ENCODE measurements around the gene SND1. TPM values are rescaled to one million over a fixed set of nuclear protein-coding genes. Genes with fewer than 3 reads are reported as not detected.
A peak's percentile ranks its signal among the peaks of the same experiment; 100 is the strongest.

The SND1 gene
- total and polyA plus RNA-seq, 10 donors, result 61.7 to 173 (median 116) TPM

DNA sequence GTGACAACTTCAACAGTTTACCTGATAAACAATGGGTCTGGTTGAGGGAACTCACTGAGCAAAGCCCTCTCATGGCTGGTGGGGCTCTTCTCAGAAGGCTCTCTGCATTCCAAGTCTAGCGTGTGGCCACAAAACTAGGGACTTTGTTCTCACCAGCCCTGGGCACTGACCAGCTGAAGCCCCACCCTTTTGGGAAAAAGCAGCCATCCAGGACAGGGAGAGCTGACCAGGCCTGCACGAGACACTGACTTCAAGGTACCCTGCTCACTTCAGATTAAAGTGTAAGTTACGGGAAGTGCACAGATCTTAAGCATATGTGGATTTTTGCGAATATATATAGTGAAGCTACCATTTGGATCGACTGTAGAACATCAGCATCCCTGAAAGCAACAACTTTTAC, 446.6 kb downstream of the SND1 start:
- Histone ChIP-seq H3K4me1 (peaks cover 0 to 34% (median 20%) of the 10 kb centered on the region in 6 donors), H3K27me3 (replicated peaks in 1 of 7) (peaks cover 0 to 5% (median 0%) of the 10 kb centered on the region in 7 donors), H3K9me3 (no peaks in the 10 kb centered on the region), H3K27ac (peak overlapping the region in 1 of 8 donors; percentile 10), H3K36me3 (peaks cover 0 to 45% (median 5%) of the 10 kb centered on the region in 6 donors), H3K4me3 (no peak overlapping the region)
- 91 to 100% (median 97%) methylated on average over 4 to 5 of the region's 5 CpGs for WGBS, 5 donors
- no peak for DNase-seq
- TF ChIP-seq, protein P1, sequence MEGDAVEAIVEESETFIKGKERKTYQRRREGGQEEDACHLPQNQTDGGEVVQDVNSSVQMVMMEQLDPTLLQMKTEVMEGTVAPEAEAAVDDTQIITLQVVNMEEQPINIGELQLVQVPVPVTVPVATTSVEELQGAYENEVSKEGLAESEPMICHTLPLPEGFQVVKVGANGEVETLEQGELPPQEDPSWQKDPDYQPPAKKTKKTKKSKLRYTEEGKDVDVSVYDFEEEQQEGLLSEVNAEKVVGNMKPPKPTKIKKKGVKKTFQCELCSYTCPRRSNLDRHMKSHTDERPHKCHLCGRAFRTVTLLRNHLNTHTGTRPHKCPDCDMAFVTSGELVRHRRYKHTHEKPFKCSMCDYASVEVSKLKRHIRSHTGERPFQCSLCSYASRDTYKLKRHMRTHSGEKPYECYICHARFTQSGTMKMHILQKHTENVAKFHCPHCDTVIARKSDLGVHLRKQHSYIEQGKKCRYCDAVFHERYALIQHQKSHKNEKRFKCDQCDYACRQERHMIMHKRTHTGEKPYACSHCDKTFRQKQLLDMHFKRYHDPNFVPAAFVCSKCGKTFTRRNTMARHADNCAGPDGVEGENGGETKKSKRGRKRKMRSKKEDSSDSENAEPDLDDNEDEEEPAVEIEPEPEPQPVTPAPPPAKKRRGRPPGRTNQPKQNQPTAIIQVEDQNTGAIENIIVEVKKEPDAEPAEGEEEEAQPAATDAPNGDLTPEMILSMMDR (IDR thresholded peaks at IDR 0.05 in 8 of 11, conservative IDR thresholded peaks at IDR 0.05 in 3 of 11), result no peak
- TF ChIP-seq POLR2A (IDR thresholded peaks at IDR 0.05) (no peak), POLR2AphosphoS5 (IDR thresholded peaks at IDR 0.05) (no peak)
- intact Hi-C loops (cut with DNase I; ENCODE audit: low total_unique reads), result no loop called here

GRCh38 chr7:128099204-128099671, 447.2 kb downstream of the SND1 start:
- Histone ChIP-seq H3K27me3 (replicated peaks in 1 of 7) (peaks cover 0 to 11% (median 0%) of the 10 kb centered on the region in 7 donors), H3K9me3 (no peaks in the 10 kb centered on the region), H3K4me3 (no peak overlapping the region), H3K36me3 (peaks cover 0 to 39% (median 4%) of the 10 kb centered on the region in 6 donors), H3K27ac (peak overlapping the region in 1 of 8 donors; percentile 10), H3K4me1 (peaks cover 0 to 40% (median 26%) of the 10 kb centered on the region in 6 donors)
- WGBS, 5 donors, result 89 to 94% (median 90%) methylated on average over 5 of the region's 5 CpGs
- intact Hi-C loops (cut with DNase I; ENCODE audit: low total_unique reads), result no loop called here
- no peak for DNase-seq
- TF ChIP-seq POLR2AphosphoS5 (IDR thresholded peaks at IDR 0.05) (no peak), POLR2A (IDR thresholded peaks at IDR 0.05) (no peak)
- TF ChIP-seq, protein P1 (IDR thresholded peaks at IDR 0.05 in 8 of 11, conservative IDR thresholded peaks at IDR 0.05 in 3 of 11), result no peak

GRCh38 chr7:128100225-128100948, 448.4 kb downstream of the SND1 start:
- Histone ChIP-seq H3K4me1 (peaks cover 3 to 49% (median 33%) of the 10 kb centered on the region in 6 donors), H3K4me3 (no peak overlapping the region), H3K27me3 (replicated peaks in 1 of 7) (peaks cover 0 to 20% (median 0%) of the 10 kb centered on the region in 7 donors), H3K27ac (peak overlapping the region in 1 of 8 donors; percentile 42), H3K36me3 (peaks cover 0 to 27% (median 0%) of the 10 kb centered on the region in 6 donors), H3K9me3 (no peaks in the 10 kb centered on the region)
- intact Hi-C loops (cut with DNase I; ENCODE audit: low total_unique reads), result no loop called here
- TF ChIP-seq, protein P1 (IDR thresholded peaks at IDR 0.05 in 8 of 11, conservative IDR thresholded peaks at IDR 0.05 in 3 of 11), result no peak
- no peak for TF ChIP-seq POLR2A (IDR thresholded peaks at IDR 0.05)
- no peak for TF ChIP-seq POLR2AphosphoS5 (IDR thresholded peaks at IDR 0.05)
- DNase-seq, result no peak
- WGBS, 5 donors, result 86 to 96% (median 90%) methylated on average over 3 of the region's 3 CpGs
